ENCODE results near the gene PDE4D.

GRCh38 chr5:59711310-59711709 lies 182.2 kb downstream of the PDE4D start:
- TF ChIP-seq, protein P1, sequence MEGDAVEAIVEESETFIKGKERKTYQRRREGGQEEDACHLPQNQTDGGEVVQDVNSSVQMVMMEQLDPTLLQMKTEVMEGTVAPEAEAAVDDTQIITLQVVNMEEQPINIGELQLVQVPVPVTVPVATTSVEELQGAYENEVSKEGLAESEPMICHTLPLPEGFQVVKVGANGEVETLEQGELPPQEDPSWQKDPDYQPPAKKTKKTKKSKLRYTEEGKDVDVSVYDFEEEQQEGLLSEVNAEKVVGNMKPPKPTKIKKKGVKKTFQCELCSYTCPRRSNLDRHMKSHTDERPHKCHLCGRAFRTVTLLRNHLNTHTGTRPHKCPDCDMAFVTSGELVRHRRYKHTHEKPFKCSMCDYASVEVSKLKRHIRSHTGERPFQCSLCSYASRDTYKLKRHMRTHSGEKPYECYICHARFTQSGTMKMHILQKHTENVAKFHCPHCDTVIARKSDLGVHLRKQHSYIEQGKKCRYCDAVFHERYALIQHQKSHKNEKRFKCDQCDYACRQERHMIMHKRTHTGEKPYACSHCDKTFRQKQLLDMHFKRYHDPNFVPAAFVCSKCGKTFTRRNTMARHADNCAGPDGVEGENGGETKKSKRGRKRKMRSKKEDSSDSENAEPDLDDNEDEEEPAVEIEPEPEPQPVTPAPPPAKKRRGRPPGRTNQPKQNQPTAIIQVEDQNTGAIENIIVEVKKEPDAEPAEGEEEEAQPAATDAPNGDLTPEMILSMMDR (conservative IDR thresholded peaks at IDR 0.05 in 1 of 2, IDR thresholded peaks at IDR 0.05 in 1 of 2; ENCODE audit: extremely low read depth in 1 of 2, insufficient read depth in 1 of 2, low read depth in 1 of 2, low read length in 2 of 2), result no peak
- no peak for TF ChIP-seq EZH2 (IDR thresholded peaks at IDR 0.05; ENCODE audit: borderline replicate concordance, low read length)
